GM21737 (cell line): ENCODE results near the gene GPR107.

Experiments used
- ATAC-seq: cut with Tn5 transposase; IDR thresholded peaks from one replicate; pipeline ENCODE4 v1.9.1; 2021; ENCODE audit warnings: mild to moderate bottlenecking, moderate library complexity; ENCODE audit not compliant: unreplicated experiment

Gene GPR107

GRCh38 chr9:130128733-130129431, 75.2 kb downstream of the GPR107 start:
- peak; percentile 57 for ATAC-seq

GRCh38 chr9:130129432-130130061, 75.8 kb downstream of the GPR107 start:
- no peak for ATAC-seq

- ATAC-seq = no peak
Measured at GRCh38 chr9:130132746-130133145, 79.0 kb downstream of the GPR107 start.

GRCh38 chr9:130137081-130137640, 83.5 kb downstream of the GPR107 start:
- ATAC-seq = no peak

- ATAC-seq = no peak
Measured at GRCh38 chr9:130137641-130138081, 84.0 kb downstream of the GPR107 start.

GRCh38 chr9:130138171-130138653, 84.5 kb downstream of the GPR107 start:
- ATAC-seq = no peak

- ATAC-seq = no peak
Measured at GRCh38 chr9:130138791-130139190, 85.1 kb downstream of the GPR107 start.

- no peak for ATAC-seq
Measured at GRCh38 chr9:130139251-130139650, 85.5 kb downstream of the GPR107 start.

GRCh38 chr9:130140706-130141105, 87.0 kb downstream of the GPR107 start:
- no peak for ATAC-seq

GRCh38 chr9:130142056-130142455, 88.3 kb downstream of the GPR107 start:
- no peak for ATAC-seq

- no peak for ATAC-seq
Measured at GRCh38 chr9:130142641-130143040, 88.9 kb downstream of the GPR107 start.

- ATAC-seq = no peak
Measured at GRCh38 chr9:130143279-130143893, 89.7 kb downstream of the GPR107 start.

- no peak for ATAC-seq
Measured at GRCh38 chr9:130143958-130144366, 90.3 kb downstream of the GPR107 start.

- no peak for ATAC-seq
Measured at GRCh38 chr9:130144703-130145102, 91.0 kb downstream of the GPR107 start.

- ATAC-seq = no peak
Measured at GRCh38 chr9:130145658-130146057, 92.0 kb downstream of the GPR107 start.

- no peak for ATAC-seq
Measured at GRCh38 chr9:130147198-130147597, 93.5 kb downstream of the GPR107 start.

GRCh38 chr9:130147910-130148309, 94.2 kb downstream of the GPR107 start:
- ATAC-seq = no peak

- no peak for ATAC-seq
Measured at GRCh38 chr9:130149031-130149430, 95.3 kb downstream of the GPR107 start.

GRCh38 chr9:130149654-130150286, 96.1 kb downstream of the GPR107 start:
- no peak for ATAC-seq

- ATAC-seq = no peak
Measured at GRCh38 chr9:130150779-130151382, 97.2 kb downstream of the GPR107 start.

- no peak for ATAC-seq
Measured at GRCh38 chr9:130154816-130155215, 101.1 kb downstream of the GPR107 start.
